ENCODE measurements around the gene COMP.

DNA sequence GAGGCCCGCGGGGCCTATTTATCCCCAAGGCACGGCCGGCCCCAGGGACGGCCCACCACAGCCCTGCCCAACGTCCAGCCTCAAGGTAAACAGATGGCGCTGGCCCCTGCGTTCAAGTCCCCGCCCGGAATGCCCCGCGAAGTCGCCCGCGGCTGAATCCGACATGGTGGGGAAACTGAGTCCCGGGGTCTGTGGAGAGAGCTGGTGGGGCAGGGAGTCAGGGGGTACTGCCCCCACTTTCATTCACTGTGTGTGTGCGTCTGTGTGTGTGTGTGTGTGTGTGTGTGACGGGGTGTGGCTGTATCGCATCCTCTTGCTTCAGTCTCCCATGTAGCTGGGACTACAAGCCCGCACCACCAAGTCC is 192 bp upstream of the COMP start:
- TF ChIP-seq, protein P1, sequence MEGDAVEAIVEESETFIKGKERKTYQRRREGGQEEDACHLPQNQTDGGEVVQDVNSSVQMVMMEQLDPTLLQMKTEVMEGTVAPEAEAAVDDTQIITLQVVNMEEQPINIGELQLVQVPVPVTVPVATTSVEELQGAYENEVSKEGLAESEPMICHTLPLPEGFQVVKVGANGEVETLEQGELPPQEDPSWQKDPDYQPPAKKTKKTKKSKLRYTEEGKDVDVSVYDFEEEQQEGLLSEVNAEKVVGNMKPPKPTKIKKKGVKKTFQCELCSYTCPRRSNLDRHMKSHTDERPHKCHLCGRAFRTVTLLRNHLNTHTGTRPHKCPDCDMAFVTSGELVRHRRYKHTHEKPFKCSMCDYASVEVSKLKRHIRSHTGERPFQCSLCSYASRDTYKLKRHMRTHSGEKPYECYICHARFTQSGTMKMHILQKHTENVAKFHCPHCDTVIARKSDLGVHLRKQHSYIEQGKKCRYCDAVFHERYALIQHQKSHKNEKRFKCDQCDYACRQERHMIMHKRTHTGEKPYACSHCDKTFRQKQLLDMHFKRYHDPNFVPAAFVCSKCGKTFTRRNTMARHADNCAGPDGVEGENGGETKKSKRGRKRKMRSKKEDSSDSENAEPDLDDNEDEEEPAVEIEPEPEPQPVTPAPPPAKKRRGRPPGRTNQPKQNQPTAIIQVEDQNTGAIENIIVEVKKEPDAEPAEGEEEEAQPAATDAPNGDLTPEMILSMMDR (IDR thresholded peaks at IDR 0.05) = no peak
- no peak for TF ChIP-seq POLR2A (IDR thresholded peaks at IDR 0.05)

All from esophagus squamous epithelium (tissue), 4 donors.